GM06990 (cell line): ENCODE measurements around the gene MAGEA1.

ENCODE experiments used
- DNase-seq: peaks from one replicate; pipeline ENCODE4 v3.0.0-alpha.2; 2011; ENCODE audit not compliant: insufficient read length; ENCODE audit errors: extremely low read depth
- H3K27me3 ChIP-seq: replicated peaks from 2 replicates; pipeline ENCODE4 v1.6.0; 2011; ENCODE audit warnings: low read length; ENCODE audit not compliant: control insufficient read depth, insufficient read depth
- H3K36me3 ChIP-seq: 2 replicates; pipeline ENCODE4 v1.5.1; 2011; ENCODE audit warnings: low read length; ENCODE audit not compliant: control insufficient read depth, insufficient read depth
- H3K4me3 ChIP-seq: replicated peaks from 2 replicates; pipeline ENCODE4 v1.5.1; 2011; ENCODE audit warnings: low read depth, mild to moderate bottlenecking, control low read depth, low read length
- TF ChIP-seq, protein P1 (sequence below): IDR thresholded peaks from 2 replicates; pipeline ENCODE4 v1.5.1; 2011; ENCODE audit warnings: low read length, control low read depth, mild to moderate bottlenecking, inconsistent platforms; ENCODE audit not compliant: insufficient read depth, poor library complexity, severe bottlenecking

Gene MAGEA1

DNA sequence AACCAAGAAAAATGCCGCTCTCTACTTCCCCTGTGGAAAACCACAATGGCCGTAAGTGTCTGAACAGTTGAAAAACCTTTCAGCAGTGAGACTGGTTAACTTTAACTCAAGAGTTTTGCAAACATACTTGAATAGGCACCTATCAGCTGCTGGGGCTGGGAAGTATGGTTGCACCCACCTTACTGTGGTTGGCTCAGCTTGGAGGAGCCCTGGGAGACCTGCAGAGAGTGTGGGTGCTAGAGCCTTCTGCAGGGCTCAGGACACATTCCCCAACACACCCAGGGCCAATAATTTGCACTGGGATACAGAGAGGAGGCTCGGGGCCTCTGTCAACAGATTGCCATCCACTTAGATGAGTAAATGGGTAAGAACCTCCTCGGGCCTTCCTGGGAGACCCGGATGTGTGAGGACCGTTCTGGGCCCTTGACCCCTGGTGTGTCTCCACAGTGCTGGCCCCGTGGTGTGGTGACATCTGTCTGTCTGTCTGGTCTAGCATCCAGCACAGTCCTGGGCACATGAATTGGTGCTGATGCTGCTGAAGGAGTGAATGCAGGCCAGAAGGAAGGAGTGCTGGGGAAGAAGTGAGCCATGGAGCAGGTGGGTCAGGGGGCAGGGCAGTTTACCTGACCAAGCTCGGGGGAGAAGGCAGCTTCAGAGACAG, 46.5 kb downstream of the MAGEA1 start:
- H3K36me3 ChIP-seq = no peaks in the 10 kb centered on the region
- no peak for DNase-seq
- TF ChIP-seq, protein P1, sequence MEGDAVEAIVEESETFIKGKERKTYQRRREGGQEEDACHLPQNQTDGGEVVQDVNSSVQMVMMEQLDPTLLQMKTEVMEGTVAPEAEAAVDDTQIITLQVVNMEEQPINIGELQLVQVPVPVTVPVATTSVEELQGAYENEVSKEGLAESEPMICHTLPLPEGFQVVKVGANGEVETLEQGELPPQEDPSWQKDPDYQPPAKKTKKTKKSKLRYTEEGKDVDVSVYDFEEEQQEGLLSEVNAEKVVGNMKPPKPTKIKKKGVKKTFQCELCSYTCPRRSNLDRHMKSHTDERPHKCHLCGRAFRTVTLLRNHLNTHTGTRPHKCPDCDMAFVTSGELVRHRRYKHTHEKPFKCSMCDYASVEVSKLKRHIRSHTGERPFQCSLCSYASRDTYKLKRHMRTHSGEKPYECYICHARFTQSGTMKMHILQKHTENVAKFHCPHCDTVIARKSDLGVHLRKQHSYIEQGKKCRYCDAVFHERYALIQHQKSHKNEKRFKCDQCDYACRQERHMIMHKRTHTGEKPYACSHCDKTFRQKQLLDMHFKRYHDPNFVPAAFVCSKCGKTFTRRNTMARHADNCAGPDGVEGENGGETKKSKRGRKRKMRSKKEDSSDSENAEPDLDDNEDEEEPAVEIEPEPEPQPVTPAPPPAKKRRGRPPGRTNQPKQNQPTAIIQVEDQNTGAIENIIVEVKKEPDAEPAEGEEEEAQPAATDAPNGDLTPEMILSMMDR = no peak

DNA sequence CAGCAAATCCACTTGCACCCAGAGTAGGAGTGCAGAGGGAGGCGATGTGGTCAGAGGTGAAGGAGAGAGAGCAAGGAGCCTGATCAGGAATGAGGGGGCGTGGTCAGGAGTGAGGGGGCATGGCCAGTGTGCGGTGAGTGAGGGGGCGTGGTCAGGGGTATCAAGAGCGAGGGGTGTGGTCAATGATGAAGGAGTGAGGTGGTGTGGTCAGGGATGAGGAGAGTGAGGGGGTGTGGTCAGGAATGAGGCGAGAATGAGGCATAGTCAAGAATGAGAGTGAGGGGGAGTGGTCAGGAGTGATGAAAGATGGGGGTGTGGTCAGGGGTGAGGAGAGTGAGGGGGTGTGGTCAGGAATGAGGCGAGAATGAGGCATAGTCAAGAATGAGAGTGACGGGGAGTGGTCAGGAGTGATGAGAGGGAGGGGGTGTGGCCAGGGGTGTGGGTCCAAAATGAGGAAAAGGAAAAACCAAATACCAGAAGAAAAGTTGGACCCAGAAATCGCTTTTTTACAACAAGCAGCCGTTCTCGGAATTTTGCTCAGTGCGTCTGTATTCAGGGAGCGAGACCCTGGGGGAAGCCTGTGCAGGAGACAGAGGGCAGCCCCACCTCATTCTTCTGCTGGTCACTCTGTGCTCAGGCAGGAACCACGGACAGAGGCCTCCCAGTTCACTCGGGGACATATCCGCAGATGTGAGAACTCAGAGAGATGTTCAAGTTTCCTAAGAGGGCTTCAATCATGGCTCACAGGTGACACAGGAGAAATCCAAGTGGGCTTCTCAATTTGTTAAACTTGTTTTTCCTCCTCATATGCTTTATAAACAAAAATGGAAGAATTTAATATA, 47.5 kb downstream of the MAGEA1 start:
- H3K36me3 ChIP-seq = no peaks in the 10 kb centered on the region
- no peak for DNase-seq
- H3K4me3 ChIP-seq = no peak overlapping the region
- TF ChIP-seq, protein P1 = no peak
- no peaks in the 10 kb centered on the region for H3K27me3 ChIP-seq

More for the DNA sequence above, 46.5 kb downstream of the MAGEA1 start:
- Histone ChIP-seq H3K4me3 (no peak overlapping the region), H3K27me3 (no peaks in the 10 kb centered on the region)
